Measurements from ENCODE around the gene ABHD17C. TPM values are rescaled to one million over a fixed set of nuclear protein-coding genes. Genes with fewer than 3 reads are reported as not detected.

Gene ABHD17C
- total RNA-seq, 1 experiment from 2014 or later = 42.2 TPM

DNA sequence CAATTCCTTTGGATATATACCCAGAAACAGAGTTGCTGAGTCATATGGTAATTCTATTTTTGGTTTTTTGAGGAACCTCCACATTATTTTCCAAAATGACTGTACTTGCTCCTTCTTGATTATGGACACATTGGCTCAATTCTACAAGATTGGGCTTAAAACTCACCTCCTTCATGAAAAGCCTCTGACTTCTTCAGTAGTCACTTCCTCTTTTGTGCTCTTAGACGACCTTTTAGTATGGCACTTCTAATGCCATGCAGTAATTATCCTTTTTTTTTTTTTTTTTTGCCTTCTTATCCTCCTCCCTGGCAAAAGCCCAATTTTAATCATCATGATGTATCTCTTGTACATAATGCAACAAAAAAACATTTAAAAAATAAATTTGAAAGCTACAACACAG lies 33.0 kb upstream of the ABHD17C start:
- Histone ChIP-seq H4K20me1 (ENCODE audit: insufficient read depth) (no peaks in the 10 kb centered on the region), H3K9me3 (ENCODE audit: insufficient read depth, low read depth) (no peaks in the 10 kb centered on the region), H3K4me1 (replicated peaks; ENCODE audit: insufficient read depth) (peaks cover 44% of the 10 kb centered on the region), H3K4me3 (no peak overlapping the region), H2AFZ (no peak overlapping the region), H3F3A (ENCODE audit: insufficient read depth, low read depth) (peaks cover 36% of the 10 kb centered on the region), H3K27ac (peak overlapping the region; percentile 74), H3K27me3 (ENCODE audit: insufficient read depth, low read depth) (no peaks in the 10 kb centered on the region), H3K9me2 (ENCODE audit: insufficient read depth) (no peaks in the 10 kb centered on the region), H3K36me3 (ENCODE audit: low read depth) (no peaks in the 10 kb centered on the region), H3K79me2 (ENCODE audit: low read depth) (no peaks in the 10 kb centered on the region), H3K4me2 (no peak overlapping the region)
- intact Hi-C loops (cut with micrococcal nuclease; ENCODE audit: unreplicated experiment) = loop anchor here (10.0 kb wide), 1 partner anchor 423 kb away; no protein-coding TSS in a partner anchor
- TF ChIP-seq, protein P1, sequence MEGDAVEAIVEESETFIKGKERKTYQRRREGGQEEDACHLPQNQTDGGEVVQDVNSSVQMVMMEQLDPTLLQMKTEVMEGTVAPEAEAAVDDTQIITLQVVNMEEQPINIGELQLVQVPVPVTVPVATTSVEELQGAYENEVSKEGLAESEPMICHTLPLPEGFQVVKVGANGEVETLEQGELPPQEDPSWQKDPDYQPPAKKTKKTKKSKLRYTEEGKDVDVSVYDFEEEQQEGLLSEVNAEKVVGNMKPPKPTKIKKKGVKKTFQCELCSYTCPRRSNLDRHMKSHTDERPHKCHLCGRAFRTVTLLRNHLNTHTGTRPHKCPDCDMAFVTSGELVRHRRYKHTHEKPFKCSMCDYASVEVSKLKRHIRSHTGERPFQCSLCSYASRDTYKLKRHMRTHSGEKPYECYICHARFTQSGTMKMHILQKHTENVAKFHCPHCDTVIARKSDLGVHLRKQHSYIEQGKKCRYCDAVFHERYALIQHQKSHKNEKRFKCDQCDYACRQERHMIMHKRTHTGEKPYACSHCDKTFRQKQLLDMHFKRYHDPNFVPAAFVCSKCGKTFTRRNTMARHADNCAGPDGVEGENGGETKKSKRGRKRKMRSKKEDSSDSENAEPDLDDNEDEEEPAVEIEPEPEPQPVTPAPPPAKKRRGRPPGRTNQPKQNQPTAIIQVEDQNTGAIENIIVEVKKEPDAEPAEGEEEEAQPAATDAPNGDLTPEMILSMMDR (conservative IDR thresholded peaks at IDR 0.05) = no peak
- TF ChIP-seq EZH2 (IDR thresholded peaks at IDR 0.05; ENCODE audit: low read depth) = no peak
- no TSS peak for BruUV-seq (replicated peaks)
- ChIA-PET POLR2A (ENCODE audit: unreplicated experiment) (no interaction called here), CTCF (interaction anchor here (0.5 to 0.6 kb wide), 2 partner anchors 76 to 601 kb away, joined by 4 to 16 read pairs; no protein-coding TSS in a partner anchor)
- no peak for DNase-seq

DNA sequence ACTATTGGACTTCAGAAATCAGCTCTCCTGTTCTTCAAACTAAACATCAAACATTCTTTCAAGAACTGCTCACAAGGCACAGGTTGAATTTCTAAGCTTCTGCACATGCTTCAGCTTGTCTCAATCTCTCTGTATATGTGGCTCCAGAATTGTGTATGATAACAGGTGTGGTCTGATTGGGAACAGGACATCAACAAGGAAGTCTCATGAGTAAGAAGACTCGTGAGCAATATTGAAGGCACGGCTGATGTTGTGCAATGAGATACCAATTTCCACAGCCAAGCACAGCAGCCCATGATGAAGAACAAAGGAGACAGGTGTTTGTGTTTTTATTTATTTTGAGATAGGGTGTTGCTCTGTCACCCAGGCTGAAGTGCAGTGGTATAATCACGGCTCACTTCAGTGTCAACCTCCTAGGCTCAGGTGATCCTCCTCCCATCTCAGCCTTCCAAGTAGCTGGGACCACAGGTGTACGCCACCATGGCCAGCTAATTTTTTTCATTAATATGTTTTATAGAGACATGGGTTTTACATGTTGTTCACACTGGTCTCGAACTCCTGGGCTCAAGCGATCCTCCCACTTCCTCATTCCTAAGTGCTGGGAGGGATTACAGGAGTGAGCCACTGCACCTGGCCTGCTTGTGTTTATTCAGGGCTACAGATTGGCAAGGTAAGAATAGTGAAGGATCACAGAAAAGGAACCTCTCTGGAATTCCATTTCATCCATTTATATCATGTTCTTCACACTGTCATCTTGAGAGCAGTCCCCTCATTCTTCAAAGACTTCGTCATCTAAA lies 32.2 kb upstream of the ABHD17C start:
- peak overlapping the region; percentile 74 for H3K27ac ChIP-seq
- peak overlapping the region; percentile 52 for H3K4me2 ChIP-seq
- no peaks in the 10 kb centered on the region for H3K36me3 ChIP-seq (ENCODE audit: low read depth)
- peak in 1 of 2 experiments; percentile 85 for DNase-seq
- no peaks in the 10 kb centered on the region for H3K9me2 ChIP-seq (ENCODE audit: insufficient read depth)
- no peaks in the 10 kb centered on the region for H3K79me2 ChIP-seq (ENCODE audit: low read depth)
- no TSS peak for BruUV-seq (replicated peaks)
- H3K4me1 ChIP-seq (replicated peaks; ENCODE audit: insufficient read depth) = peaks cover 44% of the 10 kb centered on the region
- H2AFZ ChIP-seq = no peak overlapping the region
- TF ChIP-seq, protein P1 (conservative IDR thresholded peaks at IDR 0.05) = no peak
- H3K4me3 ChIP-seq = no peak overlapping the region
- H3K9me3 ChIP-seq (ENCODE audit: insufficient read depth, low read depth) = no peaks in the 10 kb centered on the region
- intact Hi-C loops (cut with micrococcal nuclease; ENCODE audit: unreplicated experiment) = loop anchor here (10.0 kb wide), 1 partner anchor 422 kb away; no protein-coding TSS in a partner anchor
- no peaks in the 10 kb centered on the region for H4K20me1 ChIP-seq (ENCODE audit: insufficient read depth)
- H3K27me3 ChIP-seq (ENCODE audit: insufficient read depth, low read depth) = no peaks in the 10 kb centered on the region
- peaks cover 36% of the 10 kb centered on the region for H3F3A ChIP-seq (ENCODE audit: insufficient read depth, low read depth)
- POLR2A ChIA-PET (ENCODE audit: unreplicated experiment) = no interaction called here
- CTCF ChIA-PET = interaction anchor here (0.5 to 0.6 kb wide), 2 partner anchors 77 to 600 kb away, joined by 4 to 16 read pairs; no protein-coding TSS in a partner anchor

DNA sequence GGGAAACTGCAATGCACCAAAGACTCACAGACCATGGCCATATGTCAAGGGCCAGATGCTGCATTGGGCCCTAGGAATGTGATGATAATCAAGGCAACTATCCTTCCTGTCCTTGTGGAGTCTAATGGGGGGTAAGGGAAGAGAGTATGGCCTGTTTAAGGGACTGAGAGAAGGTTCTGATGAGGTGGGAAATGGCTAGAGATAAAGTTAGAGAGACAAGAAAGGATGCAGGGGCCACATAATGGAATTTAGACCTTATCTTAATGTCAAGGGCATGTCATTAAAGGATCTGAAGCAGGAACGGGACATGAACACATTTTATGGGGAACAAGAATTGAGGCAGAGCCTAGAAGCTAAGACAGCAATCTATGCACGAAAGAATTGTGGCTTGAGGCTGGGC lies 30.0 kb upstream of the ABHD17C start:
- ChIA-PET POLR2A (ENCODE audit: unreplicated experiment) (no interaction called here), CTCF (no interaction called here)
- Histone ChIP-seq H3K27ac (no peak overlapping the region), H3K79me2 (ENCODE audit: low read depth) (no peaks in the 10 kb centered on the region), H4K20me1 (ENCODE audit: insufficient read depth) (no peaks in the 10 kb centered on the region), H3K9me3 (ENCODE audit: insufficient read depth, low read depth) (no peaks in the 10 kb centered on the region), H3K4me2 (no peak overlapping the region), H3K4me3 (no peak overlapping the region), H3K36me3 (ENCODE audit: low read depth) (no peaks in the 10 kb centered on the region), H3K4me1 (replicated peaks; ENCODE audit: insufficient read depth) (peaks cover 39% of the 10 kb centered on the region), H3K27me3 (ENCODE audit: insufficient read depth, low read depth) (no peaks in the 10 kb centered on the region), H3K9me2 (ENCODE audit: insufficient read depth) (no peaks in the 10 kb centered on the region), H2AFZ (no peak overlapping the region), H3F3A (ENCODE audit: insufficient read depth, low read depth) (peaks cover 30% of the 10 kb centered on the region; the same call in 1 of the 2 replicates)
- TF ChIP-seq, protein P1 (conservative IDR thresholded peaks at IDR 0.05) = no peak
- no peak for TF ChIP-seq EZH2 (IDR thresholded peaks at IDR 0.05; ENCODE audit: low read depth)
- BruUV-seq (replicated peaks) = no TSS peak
- DNase-seq = no peak
- intact Hi-C loops (cut with micrococcal nuclease; ENCODE audit: unreplicated experiment) = loop anchor here (10.0 kb wide), 1 partner anchor 420 kb away; no protein-coding TSS in a partner anchor

All from PC-9 (cell line).